Endothelial cell of umbilical vein (primary cell): ENCODE measurements around the gene SORCS2. TPM values are rescaled to one million over a fixed set of nuclear protein-coding genes. Genes with fewer than 3 reads are reported as not detected.

Experiments
- BruUV-seq: library from RNA; stranded (reverse); fragments of 400-500 nt; replicated peaks from 2 replicates; lab custom pipeline; 2021; lab: Mats Ljungman, UMichigan
- CTCF ChIA-PET: fragments of 300-600, 350-600 bp; sonication (Branson Sonifier 250); formaldehyde crosslinking; loops from one replicate; lab custom pipeline; 2021; ENCODE audit warnings: antibody characterized with exemption, inconsistent platforms; lab: Charles Lee
- POLR2A ChIA-PET: fragments of 300-600, 350-600 bp; sonication (Branson Sonifier 250); formaldehyde crosslinking; loops from one replicate; lab custom pipeline; 2021; ENCODE audit warnings: antibody characterized with exemption, inconsistent platforms; lab: Charles Lee
- DNase-seq: peaks from one replicate; pipeline ENCODE4 v3.0.0-alpha.2; 2011; ENCODE audit warnings: low read depth, low spot score
- FAIRE-seq: peaks from 2 replicates; lab custom pipeline; 2011; peaks lifted over from hg19 to GRCh38; lab: Jason Lieb, UNC
- H2AFZ ChIP-seq: 2 replicates; pipeline ENCODE4 v1.6.0; 2012; ENCODE audit warnings: low read depth, low read length, control low read depth, inconsistent platforms
- H3K27ac ChIP-seq: 2 replicates; pipeline ENCODE4 v1.5.1; 2011; ENCODE audit warnings: low read depth, mild to moderate bottlenecking, control low read depth, low read length, moderate library complexity; ENCODE audit not compliant: insufficient read depth
- H3K27me3 ChIP-seq, 2 experiments: 2 replicates each; pipeline versions ENCODE4 v1.6.0 to v1.6.1; 2011; ENCODE audit warnings: low read length in 2 of 2, mixed read lengths in 1 of 2; ENCODE audit not compliant: control insufficient read depth in 2 of 2, insufficient read depth in 2 of 2
- H3K36me3 ChIP-seq, 2 experiments: 2 replicates in 1 of 2; 3 replicates in 1 of 2; pipeline ENCODE4 v1.5.1; 2011; ENCODE audit warnings: low read length in 2 of 2, mild to moderate bottlenecking in 1 of 2, moderate library complexity in 1 of 2; ENCODE audit not compliant: control insufficient read depth in 2 of 2, insufficient read depth in 2 of 2; ENCODE audit errors: extremely low read depth in 1 of 2
- H3K4me1 ChIP-seq: 3 replicates; pipeline ENCODE4 v1.5.1; 2011; ENCODE audit warnings: mild to moderate bottlenecking, low read length; ENCODE audit not compliant: control insufficient read depth, insufficient read depth; ENCODE audit errors: extremely low read depth
- H3K4me2 ChIP-seq: 2 replicates; pipeline ENCODE4 v1.6.1; 2011; ENCODE audit warnings: low read length, control low read depth, mixed read lengths; ENCODE audit not compliant: insufficient read depth
- H3K4me3 ChIP-seq, 3 experiments: fragments of 200-600 bp in 1 of 3; sonication (generic), shearing (Covaris generic) in 1 of 3; replicated peaks in 1 of 3; 2 replicates each; pipeline ENCODE4 v1.5.1; 2011 to 2016; ENCODE audit warnings: control low read depth in 3 of 3, low read length in 3 of 3, mild to moderate bottlenecking in 2 of 3, inconsistent platforms in 1 of 3, low read depth in 1 of 3, moderate library complexity in 1 of 3; ENCODE audit not compliant: insufficient read depth in 1 of 3
- H3K79me2 ChIP-seq: 2 replicates; pipeline ENCODE4 v1.6.0; 2012; ENCODE audit warnings: low read length, inconsistent platforms; ENCODE audit not compliant: control insufficient read depth, insufficient read depth
- H3K9ac ChIP-seq: replicated peaks from 2 replicates; pipeline ENCODE3; 2011; ENCODE audit warnings: low read length, control low read depth; ENCODE audit not compliant: insufficient read depth; ENCODE audit errors: extremely low read depth
- H3K9me1 ChIP-seq: replicated peaks from 3 replicates; pipeline ENCODE4 v1.6.0; 2011; ENCODE audit warnings: mild to moderate bottlenecking, low read length; ENCODE audit not compliant: control insufficient read depth, insufficient read depth; ENCODE audit errors: extremely low read depth
- H3K9me3 ChIP-seq: replicated peaks from 2 replicates; pipeline ENCODE4 v1.5.1; 2012; ENCODE audit warnings: low read length, inconsistent platforms; ENCODE audit not compliant: control insufficient read depth, insufficient read depth
- H4K20me1 ChIP-seq: replicated peaks from 2 replicates; pipeline ENCODE3; 2011; ENCODE audit warnings: mild to moderate bottlenecking, low read length; ENCODE audit not compliant: control insufficient read depth, insufficient read depth; ENCODE audit errors: extremely low read depth
- CTCF ChIP-seq, 2 donors: IDR thresholded peaks; 1 replicate in 1 of 2; 2 replicates in 1 of 2; pipeline ENCODE4 v1.5.1; 2011; ENCODE audit warnings: low read length in 2 of 2, mild to moderate bottlenecking in 2 of 2, moderate library complexity in 2 of 2, control low read depth in 1 of 2, inconsistent platforms in 1 of 2, low read depth in 1 of 2; ENCODE audit not compliant: insufficient read depth in 1 of 2; ENCODE audit errors: extremely low read depth in 1 of 2
- EZH2 ChIP-seq: IDR thresholded peaks from 2 replicates; pipeline ENCODE4 v1.6.1; 2012; ENCODE audit warnings: borderline replicate concordance, low read depth, mild to moderate bottlenecking, moderate library complexity, low read length, inconsistent platforms; ENCODE audit not compliant: severe bottlenecking
- FOS ChIP-seq: IDR thresholded peaks from 2 replicates; pipeline ENCODE4 v1.6.1; 2011; ENCODE audit warnings: mild to moderate bottlenecking, low read length, moderate library complexity, borderline replicate concordance; ENCODE audit not compliant: insufficient read depth
- GATA2 ChIP-seq: IDR thresholded peaks from 2 replicates; pipeline ENCODE4 v1.7.0; 2011; ENCODE audit warnings: low read depth, mild to moderate bottlenecking, moderate library complexity, mixed read lengths, low read length; ENCODE audit not compliant: insufficient read length, insufficient read depth
- JUN ChIP-seq: IDR thresholded peaks from 2 replicates; pipeline ENCODE4 v1.6.1; 2011; ENCODE audit warnings: borderline replicate concordance, low read depth; ENCODE audit not compliant: insufficient read length, insufficient read depth
- MAX ChIP-seq: IDR thresholded peaks from 2 replicates; pipeline ENCODE4 v1.6.1; 2011; ENCODE audit not compliant: insufficient read depth, insufficient read length
- MYC ChIP-seq: IDR thresholded peaks from one replicate; pipeline ENCODE4 v1.6.1; 2011; ENCODE audit warnings: mild to moderate bottlenecking, low read depth, low read length
- POLR2A ChIP-seq: IDR thresholded peaks from 2 replicates; pipeline ENCODE4 v1.6.1; 2012; ENCODE audit warnings: low read depth, mild to moderate bottlenecking, control low read depth, low read length
- POLR2AphosphoS5 ChIP-seq: IDR thresholded peaks from 2 replicates; pipeline ENCODE4 v1.6.1; 2012; ENCODE audit warnings: low read depth, mild to moderate bottlenecking, control low read depth, low read length, moderate library complexity; ENCODE audit not compliant: insufficient read depth
- dilution Hi-C: fragments of 300-500 bp; cut with MboI; formaldehyde crosslinking; loops from one replicate; pipeline ENCODE4 v1.15.0; 2019; ENCODE audit warnings: low sequenced_read_pairs; ENCODE audit not compliant: extremely low pct_ligation_motif_present
- intact Hi-C: fragments of 100-400 bp; cut with micrococcal nuclease; formaldehyde crosslinking; loops from one replicate; pipeline ENCODE4 v1.10.0; 2022
- polyA plus RNA-seq, 4 experiments: library from polyadenylated mRNA; depleted of rRNA in 3 of 4; stranded (reverse) in 3 of 4; unstranded in 1 of 4; fragments of >200 nt; gene quantifications; 2 replicates each; pipeline versions ENCODE4 v1.2.1 to v1.2.3, GENCODE V29; 2011 to 2012; ENCODE audit warnings: missing spikeins in 1 of 4
- total RNA-seq: library from RNA; stranded (reverse); gene quantifications from 2 replicates; pipeline ENCODE4 v1.2.3, GENCODE V29; 2021

SORCS2 gene
- total and polyA plus RNA-seq, 2 donors (not counting 3 experiments of a cell fraction or from before 2014, with no cell fraction given), result not detected

GRCh38 chr4:7364979-7365378 lies 172.6 kb downstream of the SORCS2 start:
- ChIA-PET POLR2A (no interaction called here), CTCF (no interaction called here)
- dilution Hi-C loops (no loop called here), intact Hi-C loops (no loop called here)
- Histone ChIP-seq H3K36me3 (no peaks in the 10 kb centered on the region), H3K4me1 (no peaks in the 10 kb centered on the region), H3K79me2 (no peaks in the 10 kb centered on the region), H3K27me3 (no peaks in the 10 kb centered on the region), H3K4me2 (no peak overlapping the region), H3K27ac (no peak overlapping the region), H3K9me3 (no peaks in the 10 kb centered on the region), H2AFZ (no peak overlapping the region), H3K9me1 (no peaks in the 10 kb centered on the region), H4K20me1 (no peaks in the 10 kb centered on the region), H3K9ac (no peak overlapping the region), H3K4me3 (no peak overlapping the region)
- no peak for TF ChIP-seq MYC
- FAIRE-seq (no peak), DNase-seq (no peak)
- BruUV-seq, result no TSS peak

GRCh38 chr4:7365462-7366179 lies 173.3 kb downstream of the SORCS2 start:
- no peak for DNase-seq
- ChIA-PET CTCF (no interaction called here), POLR2A (no interaction called here)
- Histone ChIP-seq H3K4me2 (no peak overlapping the region), H3K4me1 (no peaks in the 10 kb centered on the region), H3K9me3 (no peaks in the 10 kb centered on the region), H3K4me3 (no peak overlapping the region), H3K79me2 (no peaks in the 10 kb centered on the region), H3K36me3 (no peaks in the 10 kb centered on the region), H3K27me3 (no peaks in the 10 kb centered on the region), H3K9ac (no peak overlapping the region), H4K20me1 (no peaks in the 10 kb centered on the region), H3K9me1 (no peaks in the 10 kb centered on the region), H2AFZ (no peak overlapping the region), H3K27ac (no peak overlapping the region)
- no TSS peak for BruUV-seq
- dilution Hi-C loops, result no loop called here
- intact Hi-C loops, result no loop called here
- no peak for TF ChIP-seq EZH2
- no peak for TF ChIP-seq FOS
- no peak for TF ChIP-seq POLR2AphosphoS5
- no peak for TF ChIP-seq MAX
- TF ChIP-seq POLR2A, result no peak
- no peak for TF ChIP-seq CTCF (IDR thresholded peaks at IDR 0.05; ENCODE audit: extremely low read depth in 1 of 2, insufficient read depth in 1 of 2, low read depth in 1 of 2, low read length in 2 of 2)
- no peak for TF ChIP-seq JUN
- TF ChIP-seq GATA2, result no peak
- no peak for TF ChIP-seq MYC
- no peak for FAIRE-seq
